Keratinocyte (primary cell): ENCODE data around the gene MAPRE3. TPM values are rescaled to one million over a fixed set of nuclear protein-coding genes. Genes with fewer than 3 reads are reported as not detected.

Experiments
- DNase-seq: peaks from one replicate; pipeline ENCODE4 v3.0.0-alpha.2; 2011; ENCODE audit warnings: low read depth, missing footprints, low spot score
- FAIRE-seq: peaks from 2 replicates; lab custom pipeline; 2011; peaks lifted over from hg19 to GRCh38; lab: Jason Lieb, UNC
- H2AFZ ChIP-seq: 2 replicates; pipeline ENCODE4 v1.6.0; 2012; ENCODE audit warnings: low read length, control low read depth, inconsistent platforms; ENCODE audit not compliant: control insufficient read depth
- H3K27ac ChIP-seq: 2 replicates; pipeline ENCODE4 v1.5.1; 2011; ENCODE audit warnings: low read length; ENCODE audit not compliant: control insufficient read depth, insufficient read depth
- H3K27me3 ChIP-seq: 3 replicates; pipeline ENCODE4 v1.6.0; 2011; ENCODE audit warnings: low read length; ENCODE audit not compliant: control insufficient read depth, insufficient read depth; ENCODE audit errors: extremely low read depth
- H3K36me3 ChIP-seq, 2 experiments: 2 replicates in 1 of 2; 3 replicates in 1 of 2; pipeline ENCODE4 v1.5.1; 2011; ENCODE audit warnings: low read length in 2 of 2, mild to moderate bottlenecking in 1 of 2; ENCODE audit not compliant: control insufficient read depth in 2 of 2, insufficient read depth in 2 of 2; ENCODE audit errors: extremely low read depth in 1 of 2
- H3K4me1 ChIP-seq: 3 replicates; pipeline ENCODE4 v1.5.1; 2011; ENCODE audit warnings: low read length; ENCODE audit not compliant: control insufficient read depth, insufficient read depth; ENCODE audit errors: extremely low read depth
- H3K4me2 ChIP-seq: 3 replicates; pipeline ENCODE4 v1.6.0; 2011; ENCODE audit warnings: low read depth, low read length; ENCODE audit not compliant: control insufficient read depth, insufficient read depth; ENCODE audit errors: extremely low read depth
- H3K4me3 ChIP-seq, 3 experiments: fragments of 200-600 bp in 1 of 3; sonication (generic) in 1 of 3; 2 replicates in 2 of 3; 3 replicates in 1 of 3; pipeline ENCODE4 v1.5.1; 2011 to 2016; ENCODE audit warnings: low read length in 3 of 3, mild to moderate bottlenecking in 3 of 3, control low read depth in 2 of 3, inconsistent platforms in 1 of 3, low read depth in 1 of 3, mixed read lengths in 1 of 3, mixed run types in 1 of 3, moderate library complexity in 1 of 3; ENCODE audit not compliant: control insufficient read depth in 2 of 3, insufficient read depth in 2 of 3; ENCODE audit errors: extremely low read depth in 1 of 3
- H3K79me2 ChIP-seq: 2 replicates; pipeline ENCODE4 v1.6.0; 2012; ENCODE audit warnings: low read length; ENCODE audit not compliant: control insufficient read depth, insufficient read depth
- H3K9ac ChIP-seq: 3 replicates; pipeline ENCODE4 v1.6.0; 2011; ENCODE audit warnings: low read length; ENCODE audit not compliant: control insufficient read depth, insufficient read depth; ENCODE audit errors: extremely low read depth
- H3K9me1 ChIP-seq: 3 replicates; pipeline ENCODE4 v1.6.0; 2011; ENCODE audit warnings: low read length; ENCODE audit not compliant: control insufficient read depth, insufficient read depth; ENCODE audit errors: extremely low read depth
- H3K9me3 ChIP-seq: 2 replicates; pipeline ENCODE4 v1.5.1; 2012; ENCODE audit warnings: low read depth, low read length; ENCODE audit not compliant: control insufficient read depth
- H4K20me1 ChIP-seq: 3 replicates; pipeline ENCODE4 v1.6.0; 2011; ENCODE audit warnings: low read length; ENCODE audit not compliant: control insufficient read depth, insufficient read depth; ENCODE audit errors: extremely low read depth
- CTCF ChIP-seq, 3 experiments: IDR thresholded peaks in 1 of 3; conservative IDR thresholded peaks in 1 of 3; optimal IDR thresholded peaks in 1 of 3; 2 replicates in 2 of 3; 3 replicates in 1 of 3; pipeline versions ENCODE3 to v1.5.1; 2011; ENCODE audit warnings: low read length in 3 of 3, mild to moderate bottlenecking in 3 of 3, moderate library complexity in 2 of 3, control low read depth in 1 of 3, inconsistent platforms in 1 of 3; ENCODE audit not compliant: insufficient read depth in 2 of 3; ENCODE audit errors: extremely low read depth in 1 of 3
- EZH2 ChIP-seq: IDR thresholded peaks from one replicate; pipeline ENCODE4 v1.6.1; 2012; ENCODE audit warnings: inconsistent platforms, mild to moderate bottlenecking, low read length, moderate library complexity
- dilution Hi-C: fragments of 300-500 bp; cut with MboI; formaldehyde crosslinking; loops from one replicate; pipeline ENCODE4 v1.7.0; 2020; ENCODE audit warnings: low sequenced_read_pairs; ENCODE audit not compliant: extremely low pct_ligation_motif_present
- polyA plus RNA-seq, 5 experiments: library from polyadenylated mRNA; depleted of rRNA in 3 of 5; stranded (reverse) in 3 of 5; stranded (forward) in 1 of 5; unstranded in 1 of 5; fragments of >200 nt; gene quantifications; 1 replicate in 1 of 5; 2 replicates in 3 of 5; 3 replicates in 1 of 5; pipeline versions ENCODE4 v1.2.1 to v1.2.3, GENCODE V29; 2011 to 2012; ENCODE audit warnings: missing spikeins in 2 of 5, low read depth in 1 of 5, low replicate concordance in 1 of 5

Gene MAPRE3
- polyA plus RNA-seq, 1 donor (not counting 4 experiments of a cell fraction or from before 2014, with no cell fraction given) = 12.6 TPM

- FAIRE-seq (no peak), DNase-seq (no peak)
- H3K27ac ChIP-seq = peak overlapping the region; percentile 85
- H3K9ac ChIP-seq = peak overlapping the region; percentile 92
- TF ChIP-seq EZH2 (no peak), CTCF (optimal IDR thresholded peaks at IDR 0.05 in 1 of 3, IDR thresholded peaks at IDR 0.05 in 1 of 3, conservative IDR thresholded peaks at IDR 0.05 in 1 of 3; ENCODE audit: extremely low read depth in 1 of 3, insufficient read depth in 2 of 3, low read length in 3 of 3) (no peak)
- H3K9me3 ChIP-seq = no peaks in the 10 kb centered on the region
- dilution Hi-C loops = no loop called here
- H2AFZ ChIP-seq = peak overlapping the region; percentile 85
- H4K20me1 ChIP-seq = no peaks in the 10 kb centered on the region
- peak overlapping the region; percentile 94 for H3K4me2 ChIP-seq
- no peaks in the 10 kb centered on the region for H3K27me3 ChIP-seq
- peaks cover 34% of the 10 kb centered on the region for H3K79me2 ChIP-seq
- H3K4me3 ChIP-seq = peak overlapping the region; percentile 95 to 97 (median 95)
- H3K9me1 ChIP-seq = no peaks in the 10 kb centered on the region
- peaks cover 17% of the 10 kb centered on the region for H3K4me1 ChIP-seq
- peaks cover 11 to 27% of the 10 kb centered on the region in 2 experiments for H3K36me3 ChIP-seq
Observed at GRCh38 chr2:27070653-27071276, 100.3 kb downstream of the MAPRE3 start.

- Histone ChIP-seq H3K9me1 (no peaks in the 10 kb centered on the region), H3K27ac (peak within 1 kb of the TSS; percentile 85), H3K4me3 (peak within 1 kb of the TSS; percentile 95 to 97 (median 95)), H4K20me1 (no peaks in the 10 kb centered on the region), H3K79me2 (peaks cover 34% of the 10 kb centered on the region), H3K4me1 (peaks cover 17% of the 10 kb centered on the region), H3K4me2 (peak within 1 kb of the TSS; percentile 94), H3K9ac (peak within 1 kb of the TSS; percentile 92), H3K36me3 (peaks cover 11 to 27% of the 10 kb centered on the region in 2 experiments), H3K9me3 (no peaks in the 10 kb centered on the region), H3K27me3 (no peaks in the 10 kb centered on the region), H2AFZ (peak within 1 kb of the TSS; percentile 85)
- dilution Hi-C loops = no loop called here
- TF ChIP-seq CTCF (optimal IDR thresholded peaks at IDR 0.05 in 1 of 3, IDR thresholded peaks at IDR 0.05 in 1 of 3, conservative IDR thresholded peaks at IDR 0.05 in 1 of 3; ENCODE audit: extremely low read depth in 1 of 3, insufficient read depth in 2 of 3, low read length in 3 of 3) = peak in 1 of 3 experiments; percentile 3
- TF ChIP-seq EZH2 = no peak
- DNase-seq (peak; percentile 63), FAIRE-seq (no peak)
Observed at GRCh38 chr2:27071277-27071989, 101.0 kb downstream of the MAPRE3 start, which contains the start of gene OST4. OST4 (minus strand) TSS chr2:27071654.
